Measurements from ENCODE around the gene KRT74.

Gene KRT74

DNA sequence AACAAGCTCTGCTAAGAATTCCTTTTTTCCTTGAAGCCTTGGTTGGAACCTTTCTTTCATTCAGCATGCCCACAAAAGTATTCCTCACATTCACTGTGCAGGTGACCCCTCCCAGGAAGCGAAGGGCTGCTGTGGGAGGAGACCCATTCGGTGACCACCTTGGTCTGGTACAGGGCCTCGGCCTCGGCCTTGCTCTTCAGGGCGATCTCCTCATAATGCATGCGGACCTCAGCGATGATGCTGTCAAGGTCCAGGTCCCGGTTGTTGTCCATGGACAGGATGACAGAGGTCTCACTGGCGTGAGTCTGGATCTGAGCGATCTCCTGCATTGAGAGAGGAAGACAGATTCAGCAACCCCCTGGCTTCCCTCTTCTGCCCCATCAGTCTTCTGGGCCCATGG is 3.1 kb downstream of the KRT74 start:
- no peak for DNase-seq

DNA sequence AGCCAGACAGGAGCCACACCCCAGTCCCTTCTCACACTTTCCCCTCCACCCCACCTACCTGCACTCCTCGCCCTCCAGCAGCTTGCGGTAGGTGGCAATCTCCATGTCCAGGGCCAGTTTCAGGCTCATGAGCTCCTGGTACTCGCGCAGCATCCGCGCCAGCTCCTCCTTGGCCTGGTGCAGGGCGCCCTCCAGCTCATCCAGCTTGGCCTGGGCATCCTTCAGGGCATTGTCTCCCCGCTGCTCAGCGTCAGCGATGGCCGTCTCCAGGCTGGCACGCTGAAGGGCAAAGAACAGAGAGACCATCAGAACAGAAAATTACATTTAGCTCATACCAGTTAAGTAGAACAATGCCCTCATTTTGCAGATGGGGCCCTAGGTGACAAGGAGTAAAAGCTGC is 5.5 kb downstream of the KRT74 start:
- DNase-seq: no peak

DNA sequence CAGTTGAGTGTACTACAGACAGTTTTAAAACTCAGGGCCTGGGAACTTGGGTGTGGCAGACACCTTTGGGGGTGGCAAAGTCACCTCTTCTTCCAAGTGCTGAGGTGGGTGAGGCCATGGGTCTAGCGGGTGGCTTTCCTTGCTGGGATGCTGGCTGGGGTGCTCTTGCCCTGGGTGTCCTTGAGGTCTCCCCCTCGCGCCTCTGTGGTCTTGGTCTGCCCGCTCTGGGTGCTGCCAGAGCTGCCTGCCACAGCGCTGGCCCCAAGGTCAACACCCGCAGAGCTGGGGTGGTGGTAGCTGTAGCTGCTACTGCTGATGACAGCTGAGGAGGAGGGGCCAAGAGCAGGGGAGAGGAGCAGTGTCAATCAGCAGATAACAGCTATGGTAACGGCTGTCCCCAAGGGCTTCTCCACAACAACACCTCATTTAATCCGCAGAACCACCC is 6.8 kb downstream of the KRT74 start:
- no peak for DNase-seq

DNA sequence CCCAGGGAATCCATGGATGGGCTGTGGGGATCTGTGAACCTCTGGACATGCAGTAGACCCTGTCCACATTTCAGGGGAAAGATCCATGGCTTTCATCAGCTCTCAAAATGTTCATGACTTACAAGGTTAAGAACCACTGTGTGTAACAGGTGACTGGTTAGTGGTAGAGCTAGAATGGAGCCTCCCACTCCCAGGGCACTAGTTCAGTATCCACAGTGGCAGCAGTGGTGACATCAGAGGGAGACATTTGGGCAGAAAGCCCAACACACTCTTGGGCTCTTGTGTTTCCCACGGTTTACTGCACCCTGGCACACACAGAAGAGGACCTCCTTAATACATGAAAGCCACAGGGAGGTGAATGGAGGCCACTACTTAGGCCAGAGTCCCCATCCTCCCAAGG is 9.1 kb downstream of the KRT74 start:
- DNase-seq: no peak

DNA sequence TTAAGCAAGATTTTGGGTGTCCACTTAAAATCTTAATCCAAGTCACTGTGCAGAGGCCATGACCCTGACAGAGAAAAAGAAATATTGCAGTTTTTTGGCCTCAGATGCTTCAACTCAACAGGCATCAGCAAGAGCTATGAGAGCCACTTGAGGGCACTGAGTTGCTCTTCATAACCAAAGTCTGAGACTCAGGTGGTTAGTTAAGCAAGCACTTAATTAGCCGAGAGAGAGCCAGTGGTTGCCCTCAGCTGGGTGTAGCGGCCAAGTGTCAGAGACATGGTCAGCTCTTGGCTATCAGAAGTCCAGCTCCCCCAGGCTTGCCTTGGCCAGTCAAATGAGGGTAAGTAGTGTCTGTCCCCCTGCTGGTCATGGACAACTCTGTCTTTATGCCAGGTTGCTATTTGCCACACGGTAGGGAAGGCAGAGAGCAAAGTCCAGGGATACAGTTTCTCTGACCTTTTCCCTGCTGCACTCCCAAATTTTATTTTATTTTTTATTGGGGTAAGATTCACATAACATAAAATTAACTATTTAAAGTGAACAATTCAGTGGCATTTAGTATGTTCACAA is 11.7 kb downstream of the KRT74 start:
- no peak for DNase-seq

DNA sequence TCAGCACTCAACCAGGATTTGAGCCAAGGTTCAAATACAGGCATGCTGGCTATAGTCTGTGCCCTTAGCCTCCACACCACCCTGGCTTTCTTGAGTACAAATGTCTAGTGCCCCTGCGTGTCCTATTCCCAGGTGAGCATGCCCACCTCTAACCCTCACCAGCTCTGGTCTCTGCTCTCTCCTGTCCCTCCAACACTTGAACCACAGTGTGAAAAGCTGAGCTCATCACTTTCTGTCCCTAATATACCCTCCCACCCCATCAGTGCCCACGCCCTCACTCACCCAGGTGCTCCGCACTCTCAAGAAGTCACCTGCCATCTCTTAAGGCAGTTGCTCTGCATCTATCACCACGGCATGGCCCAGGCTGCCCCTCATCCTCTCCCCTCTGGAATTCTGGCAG is 13.7 kb downstream of the KRT74 start:
- no peak for DNase-seq

DNA sequence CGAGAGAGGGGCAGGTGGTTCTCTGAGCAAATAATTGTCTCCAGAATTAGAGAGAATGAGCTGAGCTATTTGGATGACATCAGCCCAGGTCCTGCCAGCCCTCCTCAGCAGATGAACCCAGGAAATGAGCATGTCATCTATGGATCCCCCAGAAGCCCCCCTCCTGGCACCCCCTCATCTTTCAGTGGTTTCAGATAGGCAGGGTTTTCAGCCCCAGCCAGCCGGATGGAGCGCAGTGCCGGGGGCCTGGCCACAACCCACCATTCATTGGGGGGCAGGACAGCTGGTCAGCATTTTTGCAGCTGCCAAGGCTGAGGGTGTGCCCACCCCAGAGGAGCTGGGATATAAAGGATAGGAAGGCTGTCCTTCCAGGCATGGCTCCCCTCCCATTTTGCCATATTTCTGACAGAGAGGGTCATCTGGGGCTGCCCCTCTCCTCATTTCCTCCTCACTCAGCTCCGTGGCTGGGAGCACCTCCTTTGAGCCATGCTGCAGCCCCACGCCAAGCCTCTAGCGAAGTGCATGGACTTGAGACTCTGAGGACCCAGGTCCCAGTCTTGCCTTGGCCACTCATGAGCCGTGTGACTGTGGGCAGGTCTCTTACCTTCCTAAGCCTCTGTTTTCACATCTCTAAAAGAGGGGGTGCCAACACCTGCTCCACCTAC is 14.7 kb downstream of the KRT74 start:
- no peak for DNase-seq

DNA sequence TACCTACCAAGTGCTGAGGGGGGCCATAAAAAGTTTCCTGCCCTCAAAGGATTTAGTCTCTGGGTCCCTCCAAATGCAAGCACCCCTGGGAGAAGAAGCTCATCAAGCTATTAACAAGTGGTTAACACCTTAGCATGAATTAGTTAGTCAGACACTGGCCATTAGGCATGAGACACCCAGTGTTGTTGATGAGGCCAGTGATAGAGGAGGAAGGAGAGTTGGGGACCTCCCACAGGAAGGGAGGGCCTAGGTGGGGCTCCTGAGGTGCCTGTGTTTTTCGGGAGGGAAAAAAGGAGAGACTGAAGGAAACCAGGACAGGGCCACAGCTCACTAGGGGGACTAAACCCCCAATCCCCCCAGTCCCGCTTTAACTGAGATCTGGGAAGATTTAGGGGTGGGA is 16.2 kb downstream of the KRT74 start:
- no peak for DNase-seq

DNA sequence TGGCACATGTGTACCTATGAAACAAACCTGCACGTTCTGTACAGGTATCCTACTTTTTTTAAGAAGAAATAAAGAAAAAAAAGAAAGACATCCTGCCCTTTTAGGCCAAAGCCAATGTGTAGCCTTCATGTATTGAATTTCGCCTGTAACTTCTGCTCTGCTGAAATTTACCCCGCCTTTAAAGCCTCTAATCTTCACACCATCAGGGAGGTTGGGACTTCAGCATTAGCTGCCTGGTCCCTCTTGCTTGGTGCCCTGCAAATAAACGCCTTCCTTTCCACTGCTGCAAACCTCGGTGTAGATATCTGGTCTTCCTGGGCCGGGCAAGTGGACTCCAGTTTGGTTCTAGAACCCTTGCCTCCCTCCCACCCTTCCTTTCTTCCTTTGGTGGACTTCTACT is 18.1 kb downstream of the KRT74 start:
- DNase-seq: no peak

DNA sequence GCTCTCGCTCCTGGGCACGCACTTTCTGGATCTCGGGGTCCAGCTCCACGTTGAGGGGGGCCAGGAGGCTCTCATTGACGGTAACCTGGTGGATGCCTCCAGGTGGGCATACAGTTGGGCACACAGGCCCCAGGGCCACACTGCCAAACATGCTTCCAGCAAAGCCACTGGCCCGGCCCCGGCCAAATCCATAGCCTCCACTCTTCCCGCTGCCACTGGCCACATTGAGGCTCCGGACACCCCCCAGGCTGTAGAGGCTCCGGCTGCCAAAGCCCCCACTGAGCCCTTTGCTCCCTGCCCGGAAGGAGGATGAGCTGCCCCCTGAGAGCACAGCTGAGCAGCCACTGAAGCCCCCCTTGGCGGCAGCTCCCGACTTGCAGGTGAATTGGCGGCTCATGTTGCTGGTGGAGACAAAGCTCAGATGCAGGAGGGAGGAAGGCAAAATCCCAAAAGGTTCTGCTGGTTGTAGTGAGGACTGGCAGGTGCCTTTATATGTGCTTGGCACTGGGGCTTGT is 20.9 kb downstream of the KRT74 start, which contains the start of gene KRT71:
KRT71 (minus strand) TSS at position 465 of the 515 bp plus-strand sequence; CDS start at position 397, 68 bp downstream.
- DNase-seq: no peak

DNA sequence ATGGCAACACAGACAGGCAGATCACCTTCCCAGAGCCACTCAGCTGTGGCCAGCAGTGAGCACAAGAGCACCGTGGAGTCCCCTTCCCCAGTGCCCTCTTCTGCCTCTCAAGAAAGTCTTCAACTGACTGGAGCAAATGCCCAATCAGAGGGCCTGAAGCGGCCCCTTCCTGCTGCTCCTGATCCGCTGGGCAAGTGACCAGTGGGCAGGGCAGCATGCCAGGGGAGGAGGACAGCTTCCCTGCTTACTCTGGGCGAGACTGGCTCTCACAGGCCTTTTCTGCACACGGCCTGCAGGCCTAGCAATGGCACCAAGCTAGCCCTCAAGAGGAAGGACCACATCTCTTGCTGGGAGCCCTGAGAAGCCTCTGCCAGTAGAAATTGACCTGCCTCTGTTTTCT is 21.6 kb downstream of the KRT74 start:
- DNase-seq: no peak

DNA sequence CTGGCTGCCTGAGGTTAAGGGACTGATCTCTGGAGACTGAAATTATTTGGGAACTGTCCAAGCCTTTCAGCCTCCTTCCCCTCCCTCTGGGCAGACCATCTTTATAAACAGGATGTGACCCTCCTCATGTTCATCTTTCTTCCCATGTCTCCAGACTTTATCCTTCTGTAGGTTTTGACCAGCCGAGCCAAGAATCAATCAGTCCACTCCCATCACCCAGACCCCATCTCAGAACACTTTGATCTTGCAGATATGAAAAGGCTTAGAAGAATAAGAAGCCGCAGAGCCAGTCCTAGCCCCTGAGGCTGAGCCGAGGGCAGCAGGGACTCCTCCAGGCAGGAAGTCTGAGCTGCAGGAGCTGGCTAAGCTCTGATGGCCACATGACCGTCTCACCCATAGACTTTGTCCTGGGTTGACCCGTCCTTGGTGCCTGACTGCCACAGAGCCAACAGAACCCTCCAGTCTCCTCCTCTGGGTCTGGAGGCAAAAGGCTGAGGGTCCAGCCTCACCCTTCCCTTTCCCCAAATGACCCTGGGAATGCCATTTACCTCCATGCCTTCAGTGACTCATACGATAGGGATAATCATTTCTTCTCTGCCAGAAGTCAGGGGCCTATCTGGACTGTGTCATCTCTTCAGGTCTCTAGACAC is 22.3 kb downstream of the KRT74 start:
- DNase-seq: no peak

DNA sequence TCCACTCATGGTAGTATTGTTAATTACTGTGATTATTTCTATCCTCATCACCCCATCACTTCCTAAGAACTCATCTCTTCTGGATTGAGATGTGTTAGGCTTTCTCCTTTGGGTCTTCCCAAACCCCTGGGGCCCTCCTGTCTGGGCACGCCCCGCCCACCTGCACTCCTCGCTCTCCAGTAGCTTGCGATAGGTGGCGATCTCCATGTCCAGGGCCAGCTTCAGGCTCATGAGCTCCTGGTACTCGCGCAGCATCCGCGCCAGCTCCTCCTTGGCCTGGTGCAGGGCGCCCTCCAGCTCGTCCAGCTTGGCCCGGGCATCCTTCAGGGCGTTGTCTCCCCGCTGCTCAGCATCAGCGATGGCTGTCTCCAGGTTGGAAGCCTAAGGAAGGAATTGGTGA is 27.5 kb downstream of the KRT74 start:
- no peak for DNase-seq

DNA sequence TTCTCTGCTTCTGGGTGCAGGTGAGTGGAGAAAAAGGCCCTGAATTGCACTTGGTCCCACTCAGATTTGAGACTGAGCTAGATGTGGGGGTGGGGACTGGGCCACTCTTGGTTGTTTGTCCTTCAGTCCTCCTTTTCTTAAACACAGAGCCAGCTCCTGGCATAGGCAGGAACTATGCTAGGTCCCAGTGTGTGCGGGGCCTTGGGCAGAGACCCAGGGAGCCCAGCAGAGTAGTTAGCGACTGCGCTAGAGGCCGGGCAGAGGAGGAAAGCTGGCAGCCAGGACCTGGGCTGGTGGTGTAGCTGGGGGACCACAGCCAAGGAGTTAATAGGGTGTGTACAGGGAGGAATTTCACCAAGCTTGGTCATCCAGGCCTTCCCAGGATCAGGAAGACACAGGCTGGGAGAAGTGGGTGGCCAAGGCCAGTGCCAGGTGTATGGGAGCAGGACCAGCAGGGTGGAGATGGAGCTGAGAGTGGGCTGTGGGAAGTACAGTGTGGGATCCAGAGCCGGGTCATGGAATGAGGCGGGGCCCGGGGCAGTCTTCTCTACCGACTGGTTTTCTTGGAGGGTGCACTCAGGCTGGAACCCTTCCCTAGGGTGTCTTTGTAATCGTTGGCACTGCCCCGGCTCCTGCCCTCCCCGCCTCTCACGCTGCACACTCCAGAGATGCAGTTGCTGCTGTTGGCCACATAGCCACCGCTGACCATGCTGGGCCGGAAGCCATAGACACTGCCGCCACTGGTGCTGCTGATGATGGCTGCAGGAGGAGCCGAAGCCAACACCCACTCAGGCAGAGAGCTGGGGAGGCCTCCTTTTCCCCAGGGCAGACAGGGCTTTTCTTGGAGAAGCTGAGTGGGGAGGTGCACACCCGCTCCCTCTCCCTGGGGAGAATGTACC is 29.4 kb downstream of the KRT74 start:
- DNase-seq: no peak

DNA sequence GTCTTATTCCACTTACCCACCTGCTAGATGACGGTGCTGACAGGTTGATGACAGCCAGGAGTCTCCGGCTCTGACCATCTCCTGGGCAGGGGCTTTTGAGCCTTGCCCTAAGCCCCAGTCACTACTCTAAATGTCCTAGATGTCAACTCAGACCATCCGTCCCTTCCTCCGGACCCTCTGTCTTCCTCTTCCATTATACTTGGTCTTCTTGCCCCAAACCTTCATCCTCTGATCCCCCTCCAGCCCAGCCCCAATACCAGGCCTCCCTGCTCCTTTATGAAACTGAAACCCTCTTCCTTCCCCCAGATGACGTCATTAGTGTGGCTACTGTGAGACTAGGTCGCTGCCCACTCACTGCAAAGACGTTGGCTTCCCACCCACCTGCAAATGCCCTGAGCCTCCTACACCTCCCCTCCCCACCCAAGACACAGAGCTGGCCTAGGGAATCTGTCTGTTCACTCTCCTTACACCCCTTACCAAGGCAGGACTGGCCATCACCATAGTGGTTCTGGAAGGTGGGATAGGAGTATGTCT is 30.8 kb downstream of the KRT74 start:
- no peak for DNase-seq

DNA sequence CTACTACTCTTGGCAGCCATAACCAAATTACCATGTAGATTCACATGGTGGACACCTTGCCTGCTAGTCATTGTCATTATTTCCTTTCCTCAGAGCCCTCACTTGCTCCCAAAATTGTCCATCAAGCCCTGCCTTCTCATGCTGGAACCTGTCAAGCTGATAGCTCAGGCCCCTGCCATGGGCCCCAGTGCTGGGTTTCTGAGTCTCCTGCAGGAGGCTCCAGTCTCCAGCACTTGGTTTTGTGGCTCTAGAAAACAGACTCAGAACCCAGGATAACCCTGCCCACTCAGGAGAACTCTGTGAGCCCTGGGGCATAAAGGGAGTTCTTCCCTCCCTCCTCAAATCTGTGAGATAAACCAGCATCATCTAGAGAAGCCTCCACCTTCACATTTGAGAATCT is 31.5 kb downstream of the KRT74 start:
- no peak for DNase-seq

DNA sequence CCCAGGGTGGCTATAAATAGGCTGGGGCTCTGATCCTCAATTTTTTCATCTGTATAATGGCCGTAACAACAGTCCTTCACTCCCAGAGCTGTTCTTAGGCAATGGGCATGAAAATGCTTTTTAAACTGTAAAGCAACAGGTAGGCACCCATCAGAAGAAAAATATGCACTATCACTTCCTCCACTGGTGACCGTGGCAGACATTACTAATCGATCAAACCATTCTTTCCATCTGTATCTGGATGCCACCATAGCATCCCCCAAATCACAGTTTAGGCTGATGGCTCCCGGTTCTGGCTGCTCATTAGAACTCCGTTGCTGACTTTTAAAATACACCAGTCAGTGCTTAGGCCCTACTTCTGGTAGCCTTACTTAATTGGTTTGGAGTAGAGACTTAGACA is 31.9 kb downstream of the KRT74 start:
- DNase-seq: no peak

DNA sequence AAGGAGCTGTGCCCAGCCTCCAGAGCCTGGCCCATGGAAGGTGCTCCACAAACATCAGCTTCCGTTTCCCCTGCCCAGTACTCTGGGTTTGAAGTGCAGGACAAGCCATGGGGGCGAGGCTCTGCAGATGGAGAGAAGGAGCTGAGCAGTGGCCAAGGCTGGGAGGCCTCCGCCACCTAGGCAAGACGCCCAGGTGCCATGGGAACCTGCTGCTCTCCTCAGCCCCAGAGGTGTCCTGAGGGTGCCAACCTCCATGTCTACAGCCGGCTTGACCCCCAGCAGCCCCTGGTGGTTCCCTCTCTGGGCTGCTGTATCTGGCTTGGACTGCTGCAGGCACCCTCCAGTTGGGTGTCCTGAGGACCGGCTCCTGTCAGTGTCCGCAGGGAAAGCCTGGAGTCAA is 33.1 kb downstream of the KRT74 start:
- no peak for DNase-seq

DNA sequence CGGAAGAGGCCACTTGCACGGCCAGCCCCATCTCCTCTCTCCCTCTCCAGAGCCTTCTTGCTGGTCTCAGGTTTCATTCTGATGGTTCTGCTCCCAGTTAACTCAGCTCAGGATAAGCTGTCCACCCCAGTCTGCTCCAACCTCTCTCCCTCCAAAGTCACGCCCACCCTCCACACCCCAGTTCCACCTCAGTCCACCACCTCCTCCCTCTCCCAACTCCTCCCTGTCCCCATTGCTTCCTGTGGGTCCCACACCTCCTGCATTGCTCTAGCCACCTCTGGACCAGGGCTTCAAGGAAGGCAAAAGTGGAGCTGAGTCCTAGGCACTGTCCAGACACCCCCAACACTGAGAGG is 33.8 kb downstream of the KRT74 start:
- no peak for DNase-seq

DNA sequence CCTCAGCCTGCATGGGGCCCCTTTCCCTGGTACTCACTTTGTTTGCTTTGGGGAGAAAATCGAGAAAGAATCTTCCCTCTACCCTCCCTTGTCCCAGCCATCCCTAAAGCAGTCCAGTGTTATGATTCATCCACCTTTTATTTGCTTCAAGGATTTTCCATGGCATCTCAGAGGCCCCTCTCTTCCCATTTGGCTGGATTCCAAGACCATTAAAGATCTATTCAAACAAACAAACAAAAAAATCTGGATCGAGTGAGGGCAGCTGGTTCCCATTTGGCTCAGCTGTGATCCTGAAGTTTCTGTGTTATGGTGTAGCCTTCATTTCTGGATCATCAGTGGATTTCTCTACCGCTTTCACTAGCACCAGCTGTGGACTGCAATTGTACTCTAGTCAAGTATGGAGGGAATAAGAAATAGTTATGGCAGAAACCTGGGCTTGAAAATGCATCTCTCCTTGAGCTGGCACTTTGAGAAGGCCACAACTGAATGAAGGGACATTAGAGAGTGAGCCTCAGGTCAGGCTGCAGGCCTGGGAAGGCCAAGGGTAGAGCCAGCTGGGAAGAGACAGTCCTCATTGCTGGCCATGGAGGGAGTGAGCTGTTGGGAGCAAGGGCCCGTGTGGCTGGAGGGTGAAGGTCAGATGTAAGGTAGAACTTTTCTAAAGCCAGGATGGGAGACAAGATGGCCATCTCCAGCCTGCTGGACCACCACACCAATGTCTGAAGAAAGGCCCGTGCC is 34.4 kb downstream of the KRT74 start:
- DNase-seq: no peak

DNA sequence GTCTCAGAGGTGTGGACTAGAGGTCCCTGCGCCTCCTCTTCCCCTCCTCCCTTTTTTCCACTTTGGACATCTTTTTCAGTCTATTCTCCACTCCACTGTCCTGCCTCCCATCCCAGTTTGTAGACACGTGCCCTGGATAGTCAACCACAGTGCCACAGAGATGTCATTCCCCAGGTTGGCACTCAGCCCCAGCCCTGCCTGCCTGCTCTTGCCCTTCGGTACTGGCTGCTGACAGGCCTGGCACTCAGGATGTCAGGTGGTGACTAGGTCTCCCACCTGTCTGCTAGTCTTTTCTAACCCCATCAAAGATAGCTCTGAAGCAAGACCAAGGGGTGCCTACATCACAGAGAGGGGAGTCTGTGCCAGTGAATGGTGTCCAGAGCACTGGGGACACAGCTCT is 36.5 kb downstream of the KRT74 start:
- no peak for DNase-seq

DNA sequence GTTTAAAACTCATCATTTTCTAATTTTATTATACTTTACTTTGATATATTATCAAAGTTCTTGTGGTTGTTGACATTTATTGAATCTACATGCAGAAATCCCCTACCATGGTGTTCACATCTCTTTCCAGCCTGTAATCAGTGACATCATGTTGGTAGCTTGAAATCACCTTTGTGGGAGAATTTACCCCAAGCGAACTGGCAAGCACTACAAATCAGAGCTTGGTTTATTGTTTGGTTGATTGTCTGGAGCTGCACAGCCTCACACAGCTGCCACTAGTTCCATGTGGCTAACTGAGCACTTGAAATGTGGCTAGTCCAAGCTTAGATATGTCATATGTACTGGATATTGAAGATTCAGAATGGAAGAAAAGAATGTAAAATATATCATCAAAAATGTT is 38.1 kb downstream of the KRT74 start:
- DNase-seq: no peak
